ENCODE data around the gene SLC66A1. TPM values are rescaled to one million over a fixed set of nuclear protein-coding genes. Genes with fewer than 3 reads are reported as not detected.

The SLC66A1 gene
- total RNA-seq, 1 experiment from 2014 or later = 22.5 TPM

GRCh38 chr1:19350566-19350965 is 38.4 kb downstream of the SLC66A1 start:
- Histone ChIP-seq H2AK5ac (ENCODE audit: insufficient read length, low read length) (no peak overlapping the region), H3K27ac (ENCODE audit: insufficient read length, low read depth, low read length) (no peak overlapping the region), H2BK5ac (ENCODE audit: insufficient read length, low read length) (no peak overlapping the region), H3K14ac (ENCODE audit: insufficient read depth, low read length) (no peak overlapping the region), H3T11ph (ENCODE audit: low read length) (no peak overlapping the region), H3K4me2 (ENCODE audit: insufficient read depth, insufficient read length, low read length) (no peak overlapping the region), H4K8ac (replicated peaks; ENCODE audit: insufficient read length, low read depth, low read length) (no peak overlapping the region), H3K79me1 (ENCODE audit: insufficient read depth, low read depth, low read length, poor library complexity, severe bottlenecking) (no peaks in the 10 kb centered on the region), H2BK120ac (ENCODE audit: low read depth, low read length, poor library complexity, severe bottlenecking) (no peak overlapping the region), H3K79me2 (ENCODE audit: insufficient read depth, low read length) (no peaks in the 10 kb centered on the region), H3K9me3 (ENCODE audit: control insufficient read depth, low read depth, low read length) (no peaks in the 10 kb centered on the region), H2BK20ac (ENCODE audit: low read depth, low read length, poor library complexity, severe bottlenecking) (no peak overlapping the region), H2BK12ac (ENCODE audit: insufficient read length, low read depth, low read length) (no peak overlapping the region), H2AFZ (ENCODE audit: low read length) (no peak overlapping the region), H3K9ac (ENCODE audit: extremely low read depth, insufficient read length, low read length) (no peak overlapping the region), H3K23ac (ENCODE audit: insufficient read length, low read depth, low read length) (no peak overlapping the region), H2BK15ac (ENCODE audit: low read depth, low read length) (no peak overlapping the region), H3K4ac (ENCODE audit: low read depth, low read length) (no peak overlapping the region), H4K20me1 (ENCODE audit: control insufficient read depth, insufficient read depth, insufficient read length) (no peaks in the 10 kb centered on the region), H3K56ac (ENCODE audit: insufficient read length, low read depth, low read length) (no peak overlapping the region), H3K23me2 (ENCODE audit: insufficient read length, low read depth, low read length, poor library complexity, severe bottlenecking) (no peaks in the 10 kb centered on the region), H4K91ac (ENCODE audit: insufficient read length, low read depth, low read length) (no peak overlapping the region), H3K4me1 (ENCODE audit: insufficient read depth, low read length) (0 out of 2 replicates have a peak, but pooled peaks cover 3% of the 10 kb centered on the region), H3K27me3 (ENCODE audit: insufficient read depth, low read length) (no peaks in the 10 kb centered on the region), H4K5ac (ENCODE audit: insufficient read length, low read depth, low read length) (no peak overlapping the region), H3K18ac (ENCODE audit: insufficient read length, low read depth, low read length) (no peak overlapping the region)
- Mint-ChIP-seq H3K27me3 (ENCODE audit: low read depth) (no peaks in the 10 kb centered on the region; the same call in none of the 2 replicates), H3K27ac (peak overlapping the region in 2 of 3 experiments; percentile 68 to 82; a peak in 3 of 7 replicates), H3K9me3 (no peaks in the 10 kb centered on the region), H3K4me3 (no peak overlapping the region), H3K36me3 (ENCODE audit: insufficient read depth in 1 of 3, low read depth in 3 of 3) (peaks cover 27 to 58% (median 50%) of the 10 kb centered on the region in 3 experiments), H3K4me1 (peaks cover 22 to 29% of the 10 kb centered on the region in 2 experiments)
- DNase-seq = no peak
- TF ChIP-seq CTCF (conservative IDR thresholded peaks at IDR 0.05) = no peak
- no CpG with 5 or more reads among the region's 5 CpGs for WGBS (ENCODE audit: extremely low coverage, insufficient read length, low lambda C conversion rate)
